Measurements from ENCODE around the gene DNASE1L3. TPM values are rescaled to one million over a fixed set of nuclear protein-coding genes. Genes with fewer than 3 reads are reported as not detected.

DNASE1L3 gene
- total RNA-seq, 6 experiments from 2014 or later, result not detected

- Mint-ChIP-seq H3K4me3 (peak overlapping the region; percentile 7; the same call in 1 of the 2 replicates), H3K27ac (peak overlapping the region; percentile 55), H3K27me3 (ENCODE audit: insufficient read depth) (peaks cover 9% of the 10 kb centered on the region), H3K9me3 (no peaks in the 10 kb centered on the region), H3K4me1 (ENCODE audit: low read depth) (peaks cover 13% of the 10 kb centered on the region), H3K36me3 (ENCODE audit: low read depth) (no peaks in the 10 kb centered on the region)
- TF ChIP-seq CTCF (IDR thresholded peaks at IDR 0.05), result no peak
- no peak for DNase-seq
Observed at GRCh38 chr3:58175437-58176184, 35.2 kb downstream of the DNASE1L3 start.

- Mint-ChIP-seq H3K27me3 (ENCODE audit: insufficient read depth) (peaks cover 7% of the 10 kb centered on the region), H3K27ac (peak overlapping the region; percentile 55), H3K4me1 (ENCODE audit: low read depth) (peaks cover 13% of the 10 kb centered on the region), H3K36me3 (ENCODE audit: low read depth) (no peaks in the 10 kb centered on the region), H3K9me3 (no peaks in the 10 kb centered on the region), H3K4me3 (peak overlapping the region; percentile 7; the same call in 1 of the 2 replicates)
- no peak for TF ChIP-seq CTCF (IDR thresholded peaks at IDR 0.05)
- DNase-seq, result no peak
Observed at GRCh38 chr3:58175187-58175436, 35.7 kb downstream of the DNASE1L3 start.

GRCh38 chr3:58173669-58174398, 36.9 kb downstream of the DNASE1L3 start:
- Mint-ChIP-seq H3K4me1 (ENCODE audit: low read depth) (peaks cover 13% of the 10 kb centered on the region), H3K27me3 (ENCODE audit: insufficient read depth) (peaks cover 7% of the 10 kb centered on the region), H3K4me3 (no peak overlapping the region), H3K9me3 (no peaks in the 10 kb centered on the region), H3K36me3 (ENCODE audit: low read depth) (peaks cover 3% of the 10 kb centered on the region), H3K27ac (no peak overlapping the region; the same call in 1 of the 2 replicates)
- TF ChIP-seq CTCF (IDR thresholded peaks at IDR 0.05), result peak; percentile 61
- DNase-seq, result no peak

- no peak for TF ChIP-seq CTCF (IDR thresholded peaks at IDR 0.05)
- H3K27ac Mint-ChIP-seq, result no peak overlapping the region; the same call in 1 of the 2 replicates
- no peak for DNase-seq
Observed at GRCh38 chr3:58173029-58173668, 37.6 kb downstream of the DNASE1L3 start.

GRCh38 chr3:58171126-58171525, 39.6 kb downstream of the DNASE1L3 start:
- Mint-ChIP-seq H3K27me3 (ENCODE audit: insufficient read depth) (peaks cover 5% of the 10 kb centered on the region), H3K4me1 (ENCODE audit: low read depth) (peaks cover 31% of the 10 kb centered on the region), H3K27ac (no peak overlapping the region), H3K4me3 (no peak overlapping the region), H3K9me3 (no peaks in the 10 kb centered on the region), H3K36me3 (ENCODE audit: low read depth) (peaks cover 17% of the 10 kb centered on the region)
- TF ChIP-seq CTCF (IDR thresholded peaks at IDR 0.05), result no peak
- no peak for DNase-seq

More at GRCh38 chr3:58173029-58173668, 37.6 kb downstream of the DNASE1L3 start:
- Mint-ChIP-seq H3K4me1 (ENCODE audit: low read depth) (peaks cover 17% of the 10 kb centered on the region), H3K27me3 (ENCODE audit: insufficient read depth) (peaks cover 3% of the 10 kb centered on the region), H3K4me3 (no peak overlapping the region), H3K36me3 (ENCODE audit: low read depth) (peaks cover 10% of the 10 kb centered on the region), H3K9me3 (no peaks in the 10 kb centered on the region)

All from HFFc6 (cell line).